Right lobe of liver (tissue), 6 donors: ENCODE measurements around the gene TGFBR2. TPM values are rescaled to one million over a fixed set of nuclear protein-coding genes. Genes with fewer than 3 reads are reported as not detected.

Experiments
- ATAC-seq, 4 donors: fragments of 200-7000 bp; cut with Tn5 transposase; one replicate each; pipeline ENCODE4 v1.9.1; 2020; ENCODE audit warnings: mild to moderate bottlenecking in 4 of 4, moderate library complexity in 4 of 4
- DNase-seq, 3 donors: peaks; one replicate each; pipeline ENCODE4 v3.0.0-alpha.2; 2020
- H3K27ac ChIP-seq, 3 donors: fragments of 200-600 bp; one replicate each; pipeline ENCODE4 v1.8.0; 2022
- H3K27me3 ChIP-seq, 2 donors: fragments of 200-600 bp; one replicate each; pipeline ENCODE4 v1.8.0; 2022
- H3K36me3 ChIP-seq, 4 donors: fragments of 200-600 bp; sonication (generic) in 1 of 4; one replicate each; pipeline versions ENCODE4 v1.5.1 to v1.8.0; 2017 to 2022; ENCODE audit warnings: control low read depth in 1 of 4
- H3K4me1 ChIP-seq, 4 donors: fragments of 200-600 bp; sonication (generic) in 1 of 4; one replicate each; pipeline versions ENCODE4 v1.5.1 to v1.8.0; 2017 to 2022; ENCODE audit warnings: control low read depth in 1 of 4
- H3K4me3 ChIP-seq, 3 donors: fragments of 200-600 bp; one replicate each; pipeline ENCODE4 v1.8.0; 2022
- H3K9me3 ChIP-seq, 4 donors: fragments of 200-600 bp; sonication (generic) in 1 of 4; one replicate each; pipeline versions ENCODE4 v1.5.1 to v1.8.0; 2017 to 2022; ENCODE audit warnings: control low read depth in 1 of 4
- CTCF ChIP-seq, 4 donors: fragments of 200-600 bp in 3 of 4; fragments of 450-650 bp in 1 of 4; IDR thresholded peaks; one replicate each; pipeline versions ENCODE4 v1.5.1 to v1.8.0; 2016 to 2022; ENCODE audit warnings: antibody characterized with exemption in 4 of 4, mild to moderate bottlenecking in 2 of 4
- POLR2A ChIP-seq: fragments of 450-650 bp; IDR thresholded peaks from one replicate; pipeline ENCODE4 v1.6.1; 2017; ENCODE audit warnings: antibody characterized with exemption, mild to moderate bottlenecking
- whole genome bisulfite sequencing: methylation state at CpG from one replicate; pipeline ENCODE4 v1.1.6; 2018; ENCODE audit warnings: low coverage, low lambda C conversion rate; ENCODE audit not compliant: insufficient coverage; ENCODE audit errors: missing lambda C conversion rate; 5-methylcytosine and 5-hydroxymethylcytosine counted together
- intact Hi-C, 2 donors: fragments of 100-400 bp; cut with DNase I; formaldehyde crosslinking; loops; one replicate each; pipeline versions ENCODE4 v1.11.2 to v1.14.1; 2022
- total RNA-seq, 6 experiments: library from RNA; depleted of rRNA in 2 of 6; stranded (reverse); fragments of >200 nt in 2 of 6; fragmentation: NEBNext Ultra II Directional in 3 of 6; extraction: Animal tissue kit (Norgen Biotek cat#: 25700) in 3 of 6; gene quantifications; one replicate each; pipeline versions ENCODE4 v1.1.0 to v1.2.4, GENCODE V29; 2016 to 2023
- donor health status: DM: no; HTN: yes; CAD: no.
- donor health status: DM: no; HTN: no; CAD: no.
- donor health status: DM: no; HTN: no; CAD: no.
- donor health status: DM: no; HTN: yes; CAD: no.
- donor health status: DM: no; HTN: yes; CAD: no.

Gene TGFBR2
- total RNA-seq, 6 experiments from 2014 or later = 24.9 to 52.6 (median 45.5) TPM

- H3K27me3 ChIP-seq = no peaks in the 10 kb centered on the region
- H3K4me1 ChIP-seq = no peaks in the 10 kb centered on the region
- TF ChIP-seq POLR2A (no peak), CTCF (IDR thresholded peaks at IDR 0.05) (no peak)
- ATAC-seq (no peak), DNase-seq (no peak)
- no peak overlapping the region for H3K27ac ChIP-seq
- H3K4me3 ChIP-seq = no peak overlapping the region
- H3K9me3 ChIP-seq = no peaks in the 10 kb centered on the region
- WGBS = 97% methylated on average over 3 of the region's 3 CpGs
- intact Hi-C loops = no loop called here
- no peaks in the 10 kb centered on the region for H3K36me3 ChIP-seq
Measured at GRCh38 chr3:30730967-30731366, 124.6 kb downstream of the TGFBR2 start.

- no peaks in the 10 kb centered on the region for H3K9me3 ChIP-seq
- TF ChIP-seq CTCF (IDR thresholded peaks at IDR 0.05) = no peak
- no peak for TF ChIP-seq POLR2A
- H3K36me3 ChIP-seq = no peaks in the 10 kb centered on the region
- H3K27me3 ChIP-seq = no peaks in the 10 kb centered on the region
- DNase-seq (no peak), ATAC-seq (no peak)
- H3K4me1 ChIP-seq = no peaks in the 10 kb centered on the region
- no peak overlapping the region for H3K4me3 ChIP-seq
- intact Hi-C loops = no loop called here
- 92% methylated on average over 1 of the region's 1 CpG for WGBS
- H3K27ac ChIP-seq = no peak overlapping the region
Measured at GRCh38 chr3:30733209-30733608, 126.8 kb downstream of the TGFBR2 start.

GRCh38 chr3:30733696-30734095 lies 127.3 kb downstream of the TGFBR2 start:
- TF ChIP-seq CTCF (IDR thresholded peaks at IDR 0.05) (no peak), POLR2A (no peak)
- H3K27me3 ChIP-seq = no peaks in the 10 kb centered on the region
- no peak overlapping the region for H3K4me3 ChIP-seq
- DNase-seq (no peak), ATAC-seq (no peak)
- H3K4me1 ChIP-seq = no peaks in the 10 kb centered on the region
- 75% methylated on average over 2 of the region's 2 CpGs for WGBS
- no peaks in the 10 kb centered on the region for H3K36me3 ChIP-seq
- H3K9me3 ChIP-seq = no peaks in the 10 kb centered on the region
- H3K27ac ChIP-seq = no peak overlapping the region
- intact Hi-C loops = no loop called here

GRCh38 chr3:30737743-30738499 lies 131.5 kb downstream of the TGFBR2 start:
- intact Hi-C loops = no loop called here
- WGBS = 69% methylated on average over 3 of the region's 3 CpGs
- H3K27me3 ChIP-seq = no peaks in the 10 kb centered on the region
- no peaks in the 10 kb centered on the region for H3K4me1 ChIP-seq
- ATAC-seq (no peak), DNase-seq (no peak)
- TF ChIP-seq POLR2A (no peak), CTCF (IDR thresholded peaks at IDR 0.05) (no peak)
- H3K27ac ChIP-seq = no peak overlapping the region
- no peaks in the 10 kb centered on the region for H3K36me3 ChIP-seq
- no peak overlapping the region for H3K4me3 ChIP-seq
- no peaks in the 10 kb centered on the region for H3K9me3 ChIP-seq
